D721Med (cell line): Measurements from ENCODE around the gene CASQ2.

Source experiments
- DNase-seq: peaks from one replicate; pipeline ENCODE4 v3.0.0; 2011; ENCODE audit warnings: low spot score; ENCODE audit not compliant: insufficient read length
- FAIRE-seq: peaks from 2 replicates; lab custom pipeline; 2011; peaks lifted over from hg19 to GRCh38; lab: Jason Lieb, UNC
- TF ChIP-seq, protein P1 (sequence below): IDR thresholded peaks from 2 replicates; pipeline ENCODE4 v1.5.1; 2012; ENCODE audit warnings: mild to moderate bottlenecking, control low read depth; ENCODE audit not compliant: insufficient read depth; ENCODE audit errors: missing control alignments

CASQ2 gene

DNA sequence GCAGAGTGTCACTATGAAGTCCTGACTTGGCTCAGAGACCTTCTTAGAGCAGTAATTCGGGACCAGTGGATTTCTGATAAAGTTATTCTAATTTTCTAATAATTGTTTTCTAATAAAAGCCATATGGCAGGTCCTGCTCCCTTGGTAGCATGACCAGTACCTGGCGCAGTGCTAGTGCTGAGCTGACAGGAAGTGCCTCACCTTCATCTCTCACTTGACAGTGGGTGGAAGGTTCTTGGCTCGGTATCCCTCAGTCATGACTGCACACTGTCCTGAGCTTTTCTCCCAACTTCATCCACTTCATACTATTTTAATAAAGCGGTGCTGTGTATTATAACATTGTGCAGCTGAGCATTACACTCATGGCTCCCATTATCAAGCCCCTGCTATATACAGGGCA, 112.6 kb downstream of the CASQ2 start:
- TF ChIP-seq, protein P1, sequence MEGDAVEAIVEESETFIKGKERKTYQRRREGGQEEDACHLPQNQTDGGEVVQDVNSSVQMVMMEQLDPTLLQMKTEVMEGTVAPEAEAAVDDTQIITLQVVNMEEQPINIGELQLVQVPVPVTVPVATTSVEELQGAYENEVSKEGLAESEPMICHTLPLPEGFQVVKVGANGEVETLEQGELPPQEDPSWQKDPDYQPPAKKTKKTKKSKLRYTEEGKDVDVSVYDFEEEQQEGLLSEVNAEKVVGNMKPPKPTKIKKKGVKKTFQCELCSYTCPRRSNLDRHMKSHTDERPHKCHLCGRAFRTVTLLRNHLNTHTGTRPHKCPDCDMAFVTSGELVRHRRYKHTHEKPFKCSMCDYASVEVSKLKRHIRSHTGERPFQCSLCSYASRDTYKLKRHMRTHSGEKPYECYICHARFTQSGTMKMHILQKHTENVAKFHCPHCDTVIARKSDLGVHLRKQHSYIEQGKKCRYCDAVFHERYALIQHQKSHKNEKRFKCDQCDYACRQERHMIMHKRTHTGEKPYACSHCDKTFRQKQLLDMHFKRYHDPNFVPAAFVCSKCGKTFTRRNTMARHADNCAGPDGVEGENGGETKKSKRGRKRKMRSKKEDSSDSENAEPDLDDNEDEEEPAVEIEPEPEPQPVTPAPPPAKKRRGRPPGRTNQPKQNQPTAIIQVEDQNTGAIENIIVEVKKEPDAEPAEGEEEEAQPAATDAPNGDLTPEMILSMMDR, result no peak
- FAIRE-seq (no peak), DNase-seq (no peak)

DNA sequence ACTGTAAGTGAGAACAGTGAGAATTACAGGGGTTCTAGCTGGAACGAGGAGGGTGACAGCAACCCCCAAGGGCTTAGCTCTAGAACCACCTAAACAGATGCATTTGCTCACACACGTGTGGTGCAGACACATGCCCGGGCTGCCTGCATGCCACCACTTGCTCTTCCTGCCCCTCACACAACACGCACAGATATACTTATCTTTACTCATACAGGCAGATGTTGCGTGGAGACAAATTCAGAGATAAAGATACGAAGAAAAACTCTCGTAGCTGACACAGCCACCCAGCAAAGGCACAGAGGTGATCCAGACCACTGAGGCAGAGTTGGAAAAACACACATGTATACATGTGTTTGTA, 113.2 kb downstream of the CASQ2 start:
- no peak for FAIRE-seq
- no peak for DNase-seq

GRCh38 chr1:115654663-115655305, 113.7 kb downstream of the CASQ2 start:
- no peak for FAIRE-seq
- TF ChIP-seq, protein P1, result no peak
- no peak for DNase-seq

More for the DNA sequence above, 113.2 kb downstream of the CASQ2 start:
- TF ChIP-seq, protein P1, result no peak

- no peak for FAIRE-seq
- TF ChIP-seq, protein P1, result no peak
Measured at GRCh38 chr1:115654125-115654524, 114.4 kb downstream of the CASQ2 start.

DNA sequence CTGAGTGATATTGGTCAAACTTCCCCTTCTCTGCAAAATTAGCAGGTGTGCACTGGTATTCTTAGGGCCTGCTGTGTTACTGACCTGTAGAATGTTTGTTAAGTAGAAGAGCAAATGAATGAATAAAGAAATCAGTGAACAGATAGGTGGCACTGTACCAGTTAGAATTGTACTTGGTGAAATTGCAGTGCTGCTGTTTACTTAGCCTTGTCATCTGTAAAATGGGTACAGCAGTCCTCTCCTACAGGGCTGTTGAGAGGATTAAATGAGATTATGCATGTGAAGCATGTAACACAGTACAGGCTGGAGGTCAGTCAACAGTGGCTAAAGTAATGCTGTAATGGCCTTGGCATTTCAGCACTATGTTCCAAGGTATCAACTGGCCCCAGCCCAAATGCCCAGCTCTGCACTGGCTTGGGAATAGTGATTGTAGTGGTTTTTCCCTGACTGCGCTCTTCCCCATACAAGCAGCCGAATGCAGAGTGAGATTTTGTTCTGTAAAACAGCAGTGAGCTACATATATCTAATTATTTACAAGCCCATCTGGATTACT, 116.2 kb downstream of the CASQ2 start:
- no peak for DNase-seq
- no peak for FAIRE-seq
- TF ChIP-seq, protein P1, result no peak

More at GRCh38 chr1:115654125-115654524, 114.4 kb downstream of the CASQ2 start:
- no peak for DNase-seq

DNA sequence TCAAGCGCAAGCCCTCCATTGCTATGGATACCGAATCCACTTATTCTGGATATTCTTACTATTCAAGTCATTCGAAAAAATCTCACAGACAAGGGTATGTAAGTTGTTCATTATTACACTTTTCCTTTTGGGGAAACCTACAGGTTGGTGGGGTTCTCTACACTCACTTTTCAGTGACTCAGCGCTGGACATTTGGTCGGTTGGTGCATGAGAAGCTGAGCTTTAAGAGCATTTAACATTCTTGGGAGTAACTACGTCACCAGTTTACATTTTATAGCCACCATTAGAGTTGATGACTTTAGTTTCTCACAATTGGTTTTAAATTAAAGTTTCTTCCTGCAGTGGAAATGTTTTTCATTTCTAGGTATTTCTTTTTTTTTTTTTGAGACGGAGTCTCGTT, 117.1 kb downstream of the CASQ2 start:
- TF ChIP-seq, protein P1, result no peak
- DNase-seq, result no peak
- FAIRE-seq, result no peak

- TF ChIP-seq, protein P1, result no peak
- DNase-seq, result no peak
- FAIRE-seq, result no peak
Measured at GRCh38 chr1:115650961-115651360, 117.6 kb downstream of the CASQ2 start.
